ENCODE measurements around the gene ASCL2. TPM values are rescaled to one million over a fixed set of nuclear protein-coding genes. Genes with fewer than 3 reads are reported as not detected.

ASCL2 gene
- total RNA-seq, 2 donors from 2014 or later: 0.43 to 0.69 TPM

DNA sequence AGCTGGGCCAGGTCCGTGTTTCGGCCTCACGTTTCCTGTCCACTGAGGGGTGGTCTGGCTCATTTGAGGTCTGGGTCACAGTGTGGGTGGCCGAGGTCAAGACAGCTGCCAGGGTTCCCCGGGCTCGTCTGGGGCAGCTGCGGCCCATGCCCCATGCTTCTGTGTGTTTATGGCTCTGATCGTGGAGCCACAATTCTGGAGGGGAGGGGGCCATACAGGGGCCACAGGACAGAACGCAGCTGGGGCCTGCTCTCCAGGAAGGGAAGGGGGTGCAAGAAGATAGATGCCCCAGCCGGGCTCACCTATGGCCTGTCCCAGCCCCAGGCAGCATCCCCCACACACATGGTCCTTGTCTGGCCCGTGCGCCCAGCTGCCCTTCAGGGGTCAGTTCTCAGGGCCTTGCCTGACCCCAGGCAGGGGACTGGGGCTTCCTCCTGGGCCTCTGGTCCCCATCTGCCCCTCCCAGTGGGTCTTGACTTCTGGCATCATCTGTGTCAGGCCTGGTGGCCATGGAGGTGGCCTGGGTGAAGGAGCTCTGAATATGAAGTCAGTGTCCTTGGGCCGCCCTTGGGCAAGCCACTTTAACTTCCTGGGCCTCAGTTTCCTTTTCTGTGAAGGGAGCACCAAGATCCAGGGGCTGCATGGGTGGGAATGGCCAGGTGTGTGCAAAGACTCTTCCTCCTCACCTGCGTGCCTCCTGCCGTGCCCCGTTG is 39.8 kb upstream of the ASCL2 start:
- DNase-seq (ENCODE audit: low spot score): peak; percentile 72
- intact Hi-C loops (cut with DNase I): loop anchor here in 1 of 2 donors (5.0 kb wide), 1 partner anchor 72 kb away; no protein-coding TSS in a partner anchor

DNA sequence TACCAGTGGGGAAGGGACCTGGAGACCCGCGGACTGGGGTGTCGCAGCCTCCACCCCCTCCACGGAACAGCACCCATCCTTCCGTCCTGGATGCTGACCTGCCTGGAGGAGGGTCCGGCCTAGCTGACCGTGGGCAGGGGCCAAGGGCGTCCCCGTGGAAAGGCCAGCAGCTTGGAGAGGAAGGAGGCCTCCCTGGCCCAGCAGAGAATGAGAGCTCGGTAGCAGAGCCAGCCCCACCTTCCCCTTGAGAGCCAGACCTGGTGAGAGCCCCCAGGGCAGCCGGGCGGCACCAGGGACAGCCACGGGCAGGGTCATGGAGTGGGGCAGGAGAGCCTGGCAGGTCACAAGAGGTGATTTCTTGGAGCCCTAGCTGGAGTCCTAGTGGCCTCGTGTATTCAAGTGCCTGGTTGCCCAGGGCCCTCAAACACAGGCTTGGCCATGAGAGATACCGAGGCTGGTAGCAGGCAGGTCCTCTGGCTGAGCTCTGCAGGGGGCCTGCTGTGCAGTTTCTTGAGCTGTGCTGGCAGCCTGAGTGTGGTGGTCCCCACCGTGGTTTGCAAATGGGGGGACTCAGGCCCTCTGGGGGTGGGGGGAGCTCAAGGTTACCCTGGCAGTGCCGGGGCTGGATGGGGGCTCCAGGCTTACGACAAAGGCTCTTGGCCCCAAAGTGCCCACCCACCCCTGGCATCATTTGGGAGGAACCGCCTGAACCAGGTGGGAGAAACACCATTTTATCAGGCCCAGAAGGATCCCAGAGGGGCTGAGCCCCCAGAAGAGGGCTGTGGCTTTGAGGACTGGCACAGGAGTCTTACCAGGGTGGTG is 39.1 kb upstream of the ASCL2 start:
- peak; percentile 79 for DNase-seq (ENCODE audit: low spot score)
- intact Hi-C loops (cut with DNase I): loop anchor here (5.0 to 10.0 kb wide), 4 partner anchors 73 to 585 kb away; partner anchors contain the start of gene CDKN1C (in 1 of the 2)

DNA sequence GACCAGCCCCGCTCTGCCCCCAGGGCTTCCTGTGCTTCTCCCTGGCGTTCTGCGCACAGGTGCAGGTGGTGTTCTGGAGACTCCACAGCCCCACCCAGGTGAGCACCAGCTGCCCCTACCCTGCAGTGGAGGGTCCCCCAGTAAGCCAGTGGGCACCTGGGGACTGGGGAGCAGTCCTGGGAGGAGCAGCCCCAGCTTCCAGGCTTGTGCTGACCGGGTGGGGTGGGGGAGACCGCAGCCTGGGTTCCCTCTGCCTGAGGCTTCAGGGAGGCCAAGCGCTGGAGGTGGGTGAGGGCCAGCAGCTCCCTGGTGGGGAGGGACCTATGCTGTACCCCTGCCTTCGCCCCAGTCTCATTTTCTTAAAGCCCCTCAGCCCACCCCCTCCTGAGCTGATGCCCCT is 38.3 kb upstream of the ASCL2 start:
- intact Hi-C loops (cut with DNase I): loop anchor here (10.0 kb wide), 3 partner anchors 114 to 586 kb away; partner anchors contain the start of gene CDKN1C (in 1 of the 2)
- peak; percentile 70 for DNase-seq (ENCODE audit: low spot score)

- DNase-seq (ENCODE audit: low spot score): peak; percentile 72
- intact Hi-C loops (cut with DNase I): loop anchor here (10.0 kb wide), 3 partner anchors 113 to 587 kb away; partner anchors contain the start of gene CDKN1C (in 1 of the 2)
These were observed 37.3 kb upstream of the ASCL2 start for GRCh38 chr11:2307501-2308331.

DNA sequence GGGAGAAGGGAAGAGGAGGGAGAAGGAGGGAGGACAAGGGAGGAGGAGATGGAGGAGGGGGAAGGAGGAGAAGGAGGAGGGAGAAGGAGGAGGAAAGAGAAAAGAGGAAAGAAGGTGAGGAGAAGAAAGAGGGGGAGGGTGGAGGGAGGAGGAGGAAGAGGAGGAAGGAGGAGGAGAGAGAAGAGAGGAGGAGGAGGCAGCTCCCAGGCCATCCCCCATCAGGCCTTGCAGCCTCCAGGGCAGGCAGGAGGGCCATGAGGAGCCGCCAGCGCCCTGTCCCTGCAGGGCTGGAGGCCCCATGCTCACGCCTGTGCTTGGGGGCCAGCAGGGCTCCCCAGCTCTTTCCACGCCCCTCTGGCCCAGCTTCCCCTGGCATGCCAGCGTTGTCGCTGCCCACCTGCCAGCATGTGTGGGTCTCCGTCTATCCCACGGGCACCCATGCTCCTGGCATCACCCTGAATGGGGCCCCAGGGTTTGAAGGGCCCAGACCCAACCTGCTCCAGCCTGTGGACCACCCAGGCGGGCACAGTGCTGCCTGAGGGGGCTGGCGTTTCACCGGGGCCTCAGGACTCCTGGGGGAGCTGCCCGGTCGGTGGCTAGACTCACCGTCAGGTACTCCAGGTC is 36.6 kb upstream of the ASCL2 start:
- intact Hi-C loops (cut with DNase I): loop anchor here (10.0 kb wide), 3 partner anchors 112 to 588 kb away; partner anchors contain the start of gene CDKN1C (in 1 of the 2)
- DNase-seq (ENCODE audit: low spot score): peak; percentile 76

DNA sequence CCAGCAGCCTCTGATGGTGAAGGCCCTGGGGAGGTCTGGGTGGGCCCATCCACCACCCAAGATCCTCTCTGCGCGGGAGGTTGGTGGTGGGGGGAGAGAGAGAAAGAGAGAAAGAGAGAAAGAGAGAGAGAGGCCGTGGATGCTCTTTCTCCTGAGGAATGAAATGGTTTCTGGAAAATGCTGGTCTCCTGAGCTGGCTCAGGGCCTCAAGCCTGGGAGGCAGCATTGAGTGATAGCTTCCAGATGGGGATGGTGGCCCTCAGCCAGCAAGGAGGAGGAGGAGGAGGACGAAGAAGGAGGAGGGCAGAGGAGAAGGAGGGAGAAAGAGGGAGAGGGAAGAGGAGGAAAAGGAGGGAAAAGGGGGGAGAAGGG is 36.0 kb upstream of the ASCL2 start:
- peak; percentile 91 for DNase-seq (ENCODE audit: low spot score)
- intact Hi-C loops (cut with DNase I): loop anchor here (10.0 kb wide), 3 partner anchors 112 to 588 kb away; partner anchors contain the start of gene CDKN1C (in 1 of the 2)

DNA sequence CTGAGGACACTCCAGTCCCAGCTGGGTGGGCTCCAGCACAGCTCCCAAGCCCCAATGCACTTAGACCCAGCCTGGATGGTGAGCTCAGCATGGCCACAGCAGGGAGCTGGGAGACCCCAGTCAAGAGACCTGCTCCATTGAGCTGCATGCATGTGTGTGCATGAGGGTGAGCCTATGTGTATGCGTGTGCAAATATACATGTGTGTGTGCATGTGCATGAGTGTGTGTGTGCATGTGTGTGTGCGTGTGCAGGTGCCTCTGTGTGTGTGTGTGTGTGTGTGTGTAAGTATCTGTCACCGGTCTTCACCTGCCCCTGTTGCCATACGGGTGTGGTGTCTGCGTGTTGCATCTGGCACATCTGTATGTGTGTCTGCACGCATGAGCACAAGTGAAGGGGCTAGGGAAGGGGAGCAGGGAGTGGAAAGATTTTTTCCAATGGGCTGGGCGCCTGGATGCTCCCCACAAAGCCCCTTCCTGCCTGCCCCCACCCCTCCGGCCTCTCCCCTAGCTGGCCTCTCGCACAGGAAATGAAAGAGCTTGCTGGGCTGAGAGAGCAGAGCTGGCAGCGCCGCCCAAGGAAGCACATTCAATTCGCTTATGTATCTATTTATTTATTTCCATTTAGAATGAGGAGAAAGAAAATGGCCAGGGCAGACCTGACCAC is 35.5 kb upstream of the ASCL2 start:
- intact Hi-C loops (cut with DNase I): loop anchor here (2.0 to 10.0 kb wide), 4 partner anchors 111 to 589 kb away; partner anchors contain the start of gene CDKN1C (in 1 of the 2)

GRCh38 chr11:2305140-2305778 is 34.9 kb upstream of the ASCL2 start:
- peak; percentile 95 for DNase-seq (ENCODE audit: low spot score)
- intact Hi-C loops (cut with DNase I): loop anchor here (2.0 to 10.0 kb wide), 4 partner anchors 110 to 590 kb away; partner anchors contain the start of gene CDKN1C (in 1 of the 2)

More for the DNA sequence above, 35.5 kb upstream of the ASCL2 start:
- peak; percentile 81 for DNase-seq (ENCODE audit: low spot score)

DNA sequence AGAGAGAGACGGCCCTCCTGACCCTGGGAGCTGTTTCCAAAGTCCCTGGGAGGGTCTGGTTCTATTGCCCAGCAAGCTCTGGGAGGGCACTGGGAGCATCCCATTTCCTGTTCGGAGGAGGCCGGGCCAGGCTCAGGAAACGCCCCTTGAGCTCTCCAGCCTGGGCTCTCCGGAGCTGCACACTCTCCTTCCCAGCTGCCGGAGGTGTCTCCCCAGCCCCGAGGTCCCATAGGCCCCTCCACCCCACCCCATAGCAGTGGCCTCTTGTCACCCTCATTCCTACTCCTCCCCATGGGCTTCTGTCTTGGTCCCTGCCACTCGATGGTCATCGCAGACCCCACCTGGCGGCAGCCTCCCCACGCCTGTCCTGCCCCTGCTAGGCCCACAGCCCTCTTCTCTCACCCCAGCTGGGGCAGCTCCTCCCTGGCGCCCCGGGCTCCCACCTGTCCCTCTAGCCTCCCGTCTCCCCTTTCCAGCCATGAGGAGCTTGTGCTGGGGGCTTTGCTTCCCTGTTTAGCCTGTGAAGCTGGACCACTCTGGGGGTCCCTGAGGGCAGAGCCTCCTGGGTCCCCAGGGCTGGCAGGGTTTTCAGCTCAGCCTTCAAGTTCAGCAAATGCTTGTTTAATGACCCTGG is 34.2 kb upstream of the ASCL2 start:
- DNase-seq (ENCODE audit: low spot score): no peak
- intact Hi-C loops (cut with DNase I): loop anchor here (1.0 to 10.0 kb wide), 5 partner anchors 110 to 590 kb away; partner anchors contain the start of gene CDKN1C (in 1 of the 2)

- no peak for DNase-seq (ENCODE audit: low spot score)
- intact Hi-C loops (cut with DNase I): loop anchor here (1.0 to 10.0 kb wide), 5 partner anchors 109 to 591 kb away; partner anchors contain the start of gene CDKN1C (in 1 of the 2)
These were observed 33.5 kb upstream of the ASCL2 start for GRCh38 chr11:2303627-2304505.

GRCh38 chr11:2302896-2303626 is 32.7 kb upstream of the ASCL2 start:
- DNase-seq (ENCODE audit: low spot score): no peak
- intact Hi-C loops (cut with DNase I): loop anchor here (10.0 kb wide), 3 partner anchors 108 to 592 kb away; partner anchors contain the start of gene CDKN1C (in 1 of the 2)

GRCh38 chr11:2302306-2302895 is 32.0 kb upstream of the ASCL2 start:
- DNase-seq (ENCODE audit: low spot score): peak; percentile 80

DNA sequence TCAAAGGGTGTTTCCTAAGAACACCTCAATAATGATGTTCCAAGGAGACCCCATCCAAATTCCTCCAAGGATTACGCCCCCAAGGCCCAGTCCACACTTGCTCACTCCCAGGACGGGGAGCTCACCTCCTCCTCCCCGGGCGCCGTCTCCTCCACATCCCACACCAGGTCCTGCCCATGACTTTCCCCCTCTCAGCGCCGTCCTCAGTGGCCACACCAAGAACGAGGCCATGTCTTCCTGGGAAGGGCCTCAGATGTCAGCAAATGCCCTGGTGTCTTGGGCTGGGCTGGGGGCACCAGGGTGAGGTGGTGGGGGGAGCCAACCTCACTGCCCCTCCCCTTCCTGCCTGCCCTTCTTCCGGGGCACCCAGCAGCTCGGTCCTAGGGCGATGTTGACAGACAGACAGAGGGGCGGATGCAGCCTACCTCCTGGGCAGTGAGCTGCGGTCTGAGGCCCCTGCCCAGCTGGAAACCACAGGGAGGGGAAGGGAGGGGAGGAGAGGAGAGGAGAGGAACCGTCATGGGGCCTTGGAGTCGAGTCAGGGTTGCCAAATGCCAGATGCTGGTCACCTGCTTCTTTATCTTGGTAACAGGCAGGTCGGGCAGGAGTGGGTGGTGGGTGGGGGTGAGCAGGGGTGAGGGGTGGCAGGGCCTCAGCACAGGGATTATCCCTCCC is 31.4 kb upstream of the ASCL2 start, which contains the start of the genes C11orf21 and TSPAN32:
TSS of gene C11orf21 (minus strand) at position 288 of the 675 bp plus-strand sequence. CDS start at position 178, 110 bp downstream.
TSS of gene TSPAN32 (plus strand) at position 383 of the 675 bp plus-strand sequence. CDS start at position 520, 137 bp downstream.
- DNase-seq (ENCODE audit: low spot score): peak; percentile 84

More at GRCh38 chr11:2302306-2302895, 32.0 kb upstream of the ASCL2 start:
- intact Hi-C loops (cut with DNase I): loop anchor here (10.0 kb wide), 3 partner anchors 108 to 592 kb away; partner anchors contain the start of gene CDKN1C (in 1 of the 2)

More for the DNA sequence above, 31.4 kb upstream of the ASCL2 start, which contains the start of the genes C11orf21 and TSPAN32:
- intact Hi-C loops (cut with DNase I): loop anchor here (10.0 kb wide), 3 partner anchors 107 to 593 kb away; partner anchors contain the start of gene CDKN1C (in 1 of the 2)

Data from posterior vena cava (tissue), 2 donors.